GM10266 (cell line): ENCODE data around the gene RNF207.

Experiments
- DNase-seq: peaks from one replicate; pipeline ENCODE4 v3.0.0; 2012; ENCODE audit errors: extremely low spot score
- CTCF ChIP-seq: IDR thresholded peaks from 2 replicates; pipeline ENCODE4 v1.5.1; 2012; ENCODE audit warnings: mild to moderate bottlenecking, low read depth; ENCODE audit not compliant: control insufficient read depth, insufficient read depth; ENCODE audit errors: missing control alignments

Gene RNF207

DNA sequence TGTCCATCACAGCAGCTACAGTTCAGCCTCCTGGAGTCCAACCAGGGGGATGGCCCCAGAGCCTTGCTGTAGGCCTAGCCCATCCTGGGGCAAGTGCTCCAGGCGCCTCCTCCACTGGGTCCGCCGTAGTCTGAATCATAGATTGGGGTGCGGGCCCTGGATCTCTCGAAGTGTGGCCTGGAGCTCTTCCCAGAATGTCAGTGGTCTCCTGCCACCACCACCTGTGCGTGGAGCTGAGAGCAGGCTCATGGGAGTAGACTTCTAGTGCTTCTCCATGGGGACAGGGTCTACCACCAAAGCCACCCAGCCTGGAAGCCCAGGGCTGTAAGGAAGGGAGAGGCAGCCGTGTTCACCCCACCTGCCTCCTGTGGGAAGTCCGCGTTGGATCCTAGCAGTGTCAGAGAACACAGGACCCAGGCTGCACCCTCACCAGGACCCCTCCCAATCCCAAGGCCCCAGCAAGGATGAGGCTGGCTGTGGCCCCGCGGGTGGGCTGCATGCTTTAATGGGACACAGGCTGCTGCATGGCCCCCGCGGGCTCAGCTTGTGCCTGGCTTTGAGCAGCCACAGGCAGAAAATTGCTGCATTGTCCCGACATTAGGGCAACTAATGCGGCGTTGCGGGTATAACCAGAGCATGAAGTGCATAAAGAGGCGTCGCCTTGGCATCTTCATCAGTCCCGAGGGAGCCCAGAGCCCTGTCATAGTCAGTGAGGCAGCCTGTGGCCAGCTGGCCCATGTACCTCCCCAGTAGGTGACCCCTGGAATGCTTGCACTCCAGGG, 37.3 kb downstream of the RNF207 start:
- DNase-seq = no peak
- no peak for TF ChIP-seq CTCF

- TF ChIP-seq CTCF = no peak
- DNase-seq = no peak
Measured at GRCh38 chr1:6243993-6244392, 38.1 kb downstream of the RNF207 start, which contains the start of gene HES3. HES3 (plus strand) TSS chr1:6244179; CDS start chr1:6244366, 187 bp downstream.

DNA sequence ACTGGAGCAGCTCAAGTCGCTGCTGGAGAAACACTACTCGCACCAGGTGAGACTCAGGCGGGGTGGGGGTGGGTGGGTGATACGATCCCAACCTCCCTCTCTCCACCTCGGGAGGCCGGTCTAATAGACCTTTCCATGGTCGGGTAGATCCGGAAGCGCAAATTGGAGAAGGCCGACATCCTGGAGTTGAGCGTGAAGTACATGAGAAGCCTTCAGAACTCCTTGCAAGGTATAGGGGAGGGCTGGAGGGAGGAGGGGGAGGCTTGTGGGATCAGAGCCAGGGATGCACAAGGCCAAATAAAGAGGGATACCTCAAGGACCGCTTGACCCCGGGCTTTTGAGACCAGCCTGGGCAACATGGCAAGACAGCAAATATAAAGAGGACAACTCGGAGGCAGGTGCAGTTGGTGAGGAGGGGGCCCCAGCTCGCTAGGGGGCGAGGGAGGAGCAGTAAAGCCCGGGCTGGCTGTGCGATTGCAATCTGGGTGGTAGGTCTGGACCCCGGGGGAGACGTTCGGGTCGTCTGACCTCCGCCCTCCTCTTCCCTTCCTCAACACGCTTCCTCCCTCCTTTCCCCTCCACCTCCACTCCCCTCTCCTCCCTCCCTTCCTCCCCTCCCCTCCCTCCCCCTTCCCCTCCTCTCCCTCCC, 38.6 kb downstream of the RNF207 start:
- DNase-seq = no peak
- no peak for TF ChIP-seq CTCF

DNA sequence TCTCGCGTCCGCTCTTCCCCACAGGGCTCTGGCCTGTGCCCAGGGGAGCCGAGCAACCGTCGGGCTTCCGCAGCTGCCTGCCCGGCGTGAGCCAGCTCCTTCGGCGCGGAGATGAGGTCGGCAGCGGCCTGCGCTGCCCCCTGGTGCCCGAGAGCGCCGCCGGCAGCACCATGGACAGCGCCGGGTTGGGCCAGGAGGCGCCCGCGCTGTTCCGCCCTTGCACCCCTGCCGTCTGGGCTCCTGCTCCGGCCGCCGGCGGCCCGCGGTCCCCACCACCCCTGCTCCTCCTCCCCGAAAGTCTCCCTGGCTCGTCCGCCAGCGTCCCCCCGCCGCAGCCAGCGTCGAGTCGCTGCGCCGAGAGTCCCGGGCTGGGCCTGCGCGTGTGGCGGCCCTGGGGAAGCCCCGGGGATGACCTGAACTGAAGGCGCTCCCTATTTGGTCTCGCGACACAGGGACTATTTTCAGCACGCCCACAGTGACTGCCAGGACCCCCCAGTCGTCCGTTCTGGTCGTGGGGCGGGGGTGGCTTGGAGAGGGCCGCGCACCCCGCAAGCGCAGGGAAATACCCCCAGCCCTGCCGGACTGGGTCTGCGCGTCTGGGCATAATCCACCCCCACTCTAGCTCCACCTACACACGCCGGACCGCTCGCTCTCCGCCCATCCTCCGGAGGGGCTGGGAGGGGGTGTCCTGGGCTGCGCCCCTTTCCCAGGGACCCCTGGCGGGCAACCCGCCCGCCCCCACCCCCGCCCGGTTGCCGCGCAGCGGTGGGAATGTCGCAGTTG, 39.4 kb downstream of the RNF207 start:
- DNase-seq = peak; percentile 94
- peak; percentile 95 for TF ChIP-seq CTCF

- peak; percentile 83 for DNase-seq
- TF ChIP-seq CTCF = peak; percentile 0
Measured at GRCh38 chr1:6245869-6246496, 40.1 kb downstream of the RNF207 start.

GRCh38 chr1:6246497-6247467, 40.9 kb downstream of the RNF207 start:
- peak; percentile 93 for DNase-seq
- TF ChIP-seq CTCF = peak; percentile 90
